H1 (cell line): ENCODE results near the gene LAD1. TPM values are rescaled to one million over a fixed set of nuclear protein-coding genes. Genes with fewer than 3 reads are reported as not detected.

Experiments
- CTCF ChIA-PET: fragments of 300-600 bp; sonication (Branson Sonifier 250); formaldehyde crosslinking; loops from one replicate; lab custom pipeline; 2021; ENCODE audit not compliant: partially characterized antibody; lab: Charles Lee
- POLR2A ChIA-PET: fragments of 300-600 bp; sonication (Branson Sonifier 250); formaldehyde crosslinking; loops from one replicate; lab custom pipeline; 2021; ENCODE audit warnings: inconsistent platforms; ENCODE audit not compliant: partially characterized antibody; lab: Charles Lee
- DNase-seq, 2 experiments: peaks; one replicate each; pipeline versions ENCODE4 v3.0.0 to v3.0.0-alpha.2; 2010 to 2022; ENCODE audit warnings: low spot score in 2 of 2, low read depth in 1 of 2, mixed read lengths in 1 of 2
- FAIRE-seq: peaks from 2 replicates; lab custom pipeline; 2011; peaks lifted over from hg19 to GRCh38; lab: Jason Lieb, UNC
- H2AFZ ChIP-seq: 2 replicates; pipeline ENCODE4 v1.8.1; 2012; ENCODE audit warnings: low read length, inconsistent platforms
- H2AK5ac ChIP-seq: 2 replicates; pipeline ENCODE4 v1.6.1; 2013; ENCODE audit warnings: low read depth, low read length
- H2BK120ac ChIP-seq: replicated peaks from 2 replicates; pipeline ENCODE3; 2013; ENCODE audit warnings: low read depth, low read length, inconsistent platforms
- H2BK12ac ChIP-seq: 2 replicates; pipeline ENCODE4 v1.6.1; 2013; ENCODE audit warnings: low read depth, low read length
- H2BK15ac ChIP-seq: 2 replicates; pipeline ENCODE4 v1.6.1; 2013; ENCODE audit warnings: low read length
- H2BK20ac ChIP-seq: 2 replicates; pipeline ENCODE4 v1.6.1; 2013; ENCODE audit warnings: low read length
- H2BK5ac ChIP-seq: 2 replicates; pipeline ENCODE4 v1.6.1; 2013; ENCODE audit warnings: low read depth, low read length
- H3K14ac ChIP-seq: 2 replicates; pipeline ENCODE4 v1.6.1; 2013; ENCODE audit warnings: inconsistent platforms; ENCODE audit not compliant: insufficient read length
- H3K18ac ChIP-seq: 2 replicates; pipeline ENCODE4 v1.6.1; 2013; ENCODE audit warnings: low read length; ENCODE audit errors: extremely low read depth
- H3K23ac ChIP-seq: 2 replicates; pipeline ENCODE4 v1.6.1; 2013; ENCODE audit warnings: inconsistent platforms; ENCODE audit not compliant: insufficient read length
- H3K23me2 ChIP-seq: 2 replicates; pipeline ENCODE4 v1.6.1; 2013; ENCODE audit warnings: low read depth, low read length
- H3K27ac ChIP-seq: 2 replicates; pipeline ENCODE4 v1.6.1; 2011; ENCODE audit warnings: low read depth, low read length, inconsistent platforms
- H3K27me3 ChIP-seq, 4 experiments: replicated peaks in 1 of 4; 1 replicate in 1 of 4; 2 replicates in 3 of 4; pipeline versions ENCODE4 v1.6.1 to v1.8.1; 2011 to 2013; ENCODE audit warnings: low read length in 3 of 4, mild to moderate bottlenecking in 3 of 4, inconsistent platforms in 2 of 4, mixed read lengths in 2 of 4, moderate library complexity in 1 of 4; ENCODE audit not compliant: control insufficient read depth in 3 of 4, insufficient read depth in 3 of 4; ENCODE audit errors: extremely low read depth in 1 of 4
- H3K36me3 ChIP-seq, 4 experiments: 2 replicates each; pipeline versions ENCODE4 v1.6.1 to v1.8.1; 2011 to 2013; ENCODE audit warnings: mild to moderate bottlenecking in 4 of 4, low read length in 3 of 4, moderate library complexity in 2 of 4, control low read depth in 1 of 4, inconsistent platforms in 1 of 4; ENCODE audit not compliant: insufficient read depth in 4 of 4, control insufficient read depth in 2 of 4
- H3K4ac ChIP-seq: replicated peaks from 2 replicates; pipeline ENCODE3; 2013; ENCODE audit warnings: low read length, low read depth, mixed read lengths, inconsistent platforms; ENCODE audit not compliant: insufficient read length
- H3K4me1 ChIP-seq, 4 experiments: replicated peaks in 1 of 4; 1 replicate in 1 of 4; 2 replicates in 3 of 4; pipeline versions ENCODE4 v1.6.1 to v1.8.1; 2011 to 2013; ENCODE audit warnings: low read length in 3 of 4, inconsistent platforms in 2 of 4, mixed read lengths in 1 of 4; ENCODE audit not compliant: insufficient read depth in 4 of 4, control insufficient read depth in 3 of 4
- H3K4me2 ChIP-seq, 2 experiments: 2 replicates each; pipeline versions ENCODE4 v1.6.1 to v1.8.1; 2011 to 2013; ENCODE audit warnings: low read depth in 2 of 2, low read length in 2 of 2, control low read depth in 1 of 2, inconsistent platforms in 1 of 2, mild to moderate bottlenecking in 1 of 2; ENCODE audit not compliant: insufficient read depth in 1 of 2
- H3K4me3 ChIP-seq, 4 experiments: fragments of 200-600, 300-600 bp in 1 of 4; sonication (generic), shearing (Covaris generic), sonication (Bioruptor Twin) in 1 of 4; 2 replicates each; pipeline versions ENCODE4 v1.5.1 to v1.8.1; 2011 to 2016; ENCODE audit warnings: low read length in 4 of 4, low read depth in 3 of 4, control low read depth in 2 of 4, inconsistent platforms in 2 of 4, mild to moderate bottlenecking in 2 of 4, mixed read lengths in 1 of 4, moderate library complexity in 1 of 4; ENCODE audit not compliant: insufficient read depth in 2 of 4; ENCODE audit errors: extremely low read depth in 1 of 4
- H3K56ac ChIP-seq: replicated peaks from 2 replicates; pipeline ENCODE3; 2013; ENCODE audit warnings: low read depth, mild to moderate bottlenecking, mixed read lengths, low read length, inconsistent platforms; ENCODE audit not compliant: insufficient read length
- H3K79me1 ChIP-seq: 2 replicates; pipeline ENCODE4 v1.6.1; 2013; ENCODE audit warnings: low read depth, low read length, control low read depth
- H3K79me2 ChIP-seq, 2 experiments: 2 replicates each; pipeline versions ENCODE4 v1.6.1 to v1.8.1; 2012 to 2013; ENCODE audit warnings: low read length in 2 of 2, mild to moderate bottlenecking in 2 of 2, inconsistent platforms in 1 of 2; ENCODE audit not compliant: insufficient read depth in 2 of 2, control insufficient read depth in 1 of 2
- H3K9ac ChIP-seq, 4 experiments: replicated peaks in 1 of 4; 1 replicate in 1 of 4; 2 replicates in 3 of 4; pipeline versions ENCODE4 v1.6.1 to v1.8.1; 2011 to 2013; ENCODE audit warnings: low read depth in 3 of 4, low read length in 3 of 4, control low read depth in 2 of 4, mild to moderate bottlenecking in 2 of 4, moderate library complexity in 2 of 4, inconsistent platforms in 1 of 4; ENCODE audit errors: extremely low read depth in 1 of 4
- H3K9me3 ChIP-seq, 2 experiments: 2 replicates each; pipeline versions ENCODE4 v1.6.1 to v1.8.1; 2012 to 2013; ENCODE audit warnings: mild to moderate bottlenecking in 2 of 2, moderate library complexity in 2 of 2, control low read depth in 1 of 2, inconsistent platforms in 1 of 2, low read depth in 1 of 2, low read length in 1 of 2, mixed read lengths in 1 of 2; ENCODE audit not compliant: insufficient read depth in 2 of 2
- H4K20me1 ChIP-seq, 2 experiments: replicated peaks in 1 of 2; 2 replicates each; pipeline versions ENCODE3 to v1.8.1; 2011 to 2013; ENCODE audit warnings: inconsistent platforms in 2 of 2, low read length in 2 of 2, mild to moderate bottlenecking in 1 of 2; ENCODE audit not compliant: insufficient read depth in 2 of 2, control insufficient read depth in 1 of 2
- H4K5ac ChIP-seq: 2 replicates; pipeline ENCODE4 v1.6.1; 2013; ENCODE audit warnings: low read length, low read depth, mixed read lengths, inconsistent platforms; ENCODE audit not compliant: insufficient read length
- H4K8ac ChIP-seq: 2 replicates; pipeline ENCODE4 v1.8.0; 2013; ENCODE audit warnings: mild to moderate bottlenecking, moderate library complexity, low read length, inconsistent platforms; ENCODE audit not compliant: insufficient read depth; ENCODE audit errors: extremely low read depth
- H4K91ac ChIP-seq: replicated peaks from 2 replicates; pipeline ENCODE3; 2013; ENCODE audit warnings: low read length, mixed read lengths, inconsistent platforms; ENCODE audit not compliant: insufficient read length
- ATF3 ChIP-seq: IDR thresholded peaks from 2 replicates; pipeline ENCODE4 v1.6.1; 2011; ENCODE audit warnings: low read depth, mild to moderate bottlenecking, low read length; ENCODE audit not compliant: insufficient read depth
- EP300 ChIP-seq, 2 experiments: IDR thresholded peaks; 1 replicate in 1 of 2; 2 replicates in 1 of 2; pipeline ENCODE4 v1.6.1; 2011 to 2012; ENCODE audit warnings: low read depth in 2 of 2, low read length in 2 of 2, mild to moderate bottlenecking in 2 of 2, borderline replicate concordance in 1 of 2, inconsistent platforms in 1 of 2, moderate library complexity in 1 of 2
- GABPA ChIP-seq: IDR thresholded peaks from 2 replicates; pipeline ENCODE4 v1.6.1; 2011; ENCODE audit warnings: mild to moderate bottlenecking, low read length, moderate library complexity, borderline replicate concordance; ENCODE audit not compliant: insufficient read depth
- HDAC2 ChIP-seq, 2 experiments: fragments of 300-600 bp in 1 of 2; sonication (generic) in 1 of 2; IDR thresholded peaks; 2 replicates each; pipeline ENCODE4 v1.6.1; 2011 to 2012; ENCODE audit warnings: low read depth in 2 of 2, low read length in 2 of 2, mild to moderate bottlenecking in 2 of 2, moderate library complexity in 2 of 2, borderline replicate concordance in 1 of 2, inconsistent platforms in 1 of 2
- NANOG ChIP-seq: IDR thresholded peaks from 2 replicates; pipeline ENCODE4 v1.6.1; 2011; ENCODE audit warnings: low read length, low read depth, mild to moderate bottlenecking, inconsistent platforms; ENCODE audit not compliant: insufficient read depth, poor library complexity, severe bottlenecking
- SIRT6 ChIP-seq: IDR thresholded peaks from one replicate; pipeline ENCODE4 v1.7.1; 2012; ENCODE audit warnings: low read length, inconsistent platforms
- SP2 ChIP-seq: IDR thresholded peaks from 2 replicates; pipeline ENCODE4 v1.6.1; 2012; ENCODE audit warnings: mild to moderate bottlenecking, low read length, inconsistent platforms
- SRF ChIP-seq: IDR thresholded peaks from 2 replicates; pipeline ENCODE4 v1.6.1; 2011; ENCODE audit warnings: mild to moderate bottlenecking, low read depth, low read length, moderate library complexity
- TAF7 ChIP-seq: optimal IDR thresholded peaks from 2 replicates; pipeline ENCODE3; 2011; ENCODE audit warnings: low read depth, mild to moderate bottlenecking, inconsistent platforms, low read length, moderate library complexity, borderline replicate concordance
- TEAD4 ChIP-seq: IDR thresholded peaks from 2 replicates; pipeline ENCODE4 v1.6.1; 2012; ENCODE audit warnings: low read depth, low read length, inconsistent platforms, mixed read lengths
- USF2 ChIP-seq: IDR thresholded peaks from 2 replicates; pipeline ENCODE4 v1.6.1; 2011; ENCODE audit warnings: low read length, improper control_type of control experiment
- WGBS, 2 experiments: shearing (Covaris generic) in 1 of 2; methylation state at CpG; one replicate each; pipeline versions ENCODE4 v1.1.6 to v1.1.7; 2013 to 2015; ENCODE audit warnings: low lambda C conversion rate in 2 of 2, mixed read lengths in 2 of 2, inconsistent platforms in 1 of 2, low coverage in 1 of 2, missing lambda C conversion rate in 1 of 2; ENCODE audit not compliant: insufficient replicate concordance in 2 of 2, insufficient coverage in 1 of 2, insufficient read length in 1 of 2; ENCODE audit errors: extremely low coverage in 1 of 2, missing lambda C conversion rate in 1 of 2; 5-methylcytosine and 5-hydroxymethylcytosine counted together
- polyA plus RNA-seq, 7 experiments: library from polyadenylated mRNA; depleted of rRNA in 3 of 7; stranded (reverse) in 5 of 7; unstranded in 2 of 7; fragments of >200 nt in 5 of 7; fragments of 200-250 nt in 2 of 7; gene quantifications; 1 replicate in 5 of 7; 2 replicates in 1 of 7; 4 replicates in 1 of 7; pipeline versions ENCODE4 v1.2.1 to v1.2.3, GENCODE V29; 2011 to 2013; ENCODE audit warnings: missing spikeins in 2 of 7, mixed read lengths in 2 of 7
- total RNA-seq: library from RNA; stranded (reverse); fragmentation: NEBNext Ultra II Directional; extraction: Animal tissue kit (Norgen Biotek cat#: 25700); gene quantifications from 2 replicates; pipeline ENCODE4 v1.2.1, GENCODE V29; 2021

The LAD1 gene
- total and polyA plus RNA-seq, 2 of the 8 experiments (the other 6 are each of a cell fraction or from before 2014, with no cell fraction given), result 9.3 to 32.8 TPM

- no peak overlapping the region for H3K27ac ChIP-seq
- TF ChIP-seq HDAC2 (IDR thresholded peaks at IDR 0.05; ENCODE audit: borderline replicate concordance in 1 of 2, low read depth in 2 of 2, low read length in 2 of 2) (no peak), SRF (no peak), TAF7 (no peak), NANOG (no peak), USF2 (no peak), ATF3 (no peak), GABPA (no peak), TEAD4 (no peak), SIRT6 (no peak), SP2 (no peak), EP300 (IDR thresholded peaks at IDR 0.05; ENCODE audit: borderline replicate concordance in 1 of 2, low read depth in 2 of 2, low read length in 2 of 2) (no peak)
Measured at GRCh38 chr1:201411292-201411691, 12.2 kb upstream of the LAD1 start.

More at GRCh38 chr1:201411292-201411691, 12.2 kb upstream of the LAD1 start:
- no peak overlapping the region for H2BK12ac ChIP-seq
- H4K5ac ChIP-seq, result no peak overlapping the region
- no peak overlapping the region for H3K4ac ChIP-seq
- ChIA-PET CTCF (interaction anchor here (0.6 to 14.7 kb wide), 15 partner anchors 10 to 456 kb away, joined by 3 to 371 read pairs (median 18); partner anchors contain the start of genes LAD1 and TNNT2), POLR2A (interaction anchor here (2.2 to 3.7 kb wide), 2 partner anchors 10 to 11 kb away, joined by 8 to 13 read pairs; partner anchors contain the start of genes LAD1 and TNNI1)
- no peak overlapping the region for H3K18ac ChIP-seq
- no peak overlapping the region for H3K4me3 ChIP-seq
- no peak overlapping the region for H2BK15ac ChIP-seq
- H3K79me2 ChIP-seq, result no peaks in the 10 kb centered on the region
- no peaks in the 10 kb centered on the region for H4K20me1 ChIP-seq
- H4K91ac ChIP-seq, result no peak overlapping the region
- no peaks in the 10 kb centered on the region for H3K36me3 ChIP-seq
- WGBS, 2 experiments, result 91% methylated on average over 12 of the region's 12 CpGs; no CpG with 5 or more reads in 1 of the 2 experiments
- DNase-seq (no peak), FAIRE-seq (no peak)
- H3K27me3 ChIP-seq, result no peaks in the 10 kb centered on the region
- no peak overlapping the region for H4K8ac ChIP-seq
- no peak overlapping the region for H2BK20ac ChIP-seq
- H3K9me3 ChIP-seq, result peaks cover 15 to 18% of the 10 kb centered on the region in 2 experiments; a peak in 3 of 4 replicates
- H2AFZ ChIP-seq, result no peak overlapping the region
- no peak overlapping the region for H3K14ac ChIP-seq
- no peak overlapping the region for H3K23ac ChIP-seq
- H3K4me1 ChIP-seq, result peaks cover 0 to 5% (median 0%) of the 10 kb centered on the region in 4 experiments; a peak in 1 of 7 replicates
- no peak overlapping the region for H3K56ac ChIP-seq
- H2AK5ac ChIP-seq, result no peak overlapping the region
- H3K79me1 ChIP-seq, result no peaks in the 10 kb centered on the region
- no peak overlapping the region for H2BK5ac ChIP-seq
- H3K4me2 ChIP-seq, result no peak overlapping the region
- H3K23me2 ChIP-seq, result no peaks in the 10 kb centered on the region
- no peak overlapping the region for H3K9ac ChIP-seq
- no peak overlapping the region for H2BK120ac ChIP-seq
